Esophagus squamous epithelium (tissue), 4 donors: ENCODE measurements around the gene GP1BA.

Experiments used
- CTCF ChIP-seq, 6 experiments: fragments of 450-650 bp in 4 of 6; fragments of 200-600 bp in 2 of 6; sonication (generic) in 2 of 6; IDR thresholded peaks; one replicate each; pipeline ENCODE4 v1.5.1; 2016 to 2019; ENCODE audit warnings: antibody characterized with exemption in 6 of 6, mild to moderate bottlenecking in 4 of 6, moderate library complexity in 4 of 6
- POLR2A ChIP-seq, 4 donors: fragments of 450-650 bp; IDR thresholded peaks; one replicate each; pipeline ENCODE4 v1.6.1; 2017; ENCODE audit warnings: antibody characterized with exemption in 4 of 4, mild to moderate bottlenecking in 4 of 4, moderate library complexity in 3 of 4

- TF ChIP-seq CTCF (IDR thresholded peaks at IDR 0.05) (no peak), POLR2A (IDR thresholded peaks at IDR 0.05) (peak in 3 of 4 donors; percentile 9 to 83 (median 44))
Observed at GRCh38 chr17:4967539-4968485, 35.7 kb downstream of the GP1BA start, which contains the start of gene SPAG7.
